Ovary (tissue), 9 donors: ENCODE data around the gene TTC7B. TPM values are rescaled to one million over a fixed set of nuclear protein-coding genes. Genes with fewer than 3 reads are reported as not detected.

Source experiments
- DNase-seq, 5 donors: peaks; one replicate each; pipeline ENCODE4 v3.0.0-alpha.2; 2019 to 2020
- H3K27ac ChIP-seq, 2 donors: fragments of 200-600 bp; one replicate each; pipeline versions ENCODE4 v1.5.1 to v1.8.0; 2019 to 2022
- H3K27me3 ChIP-seq: fragments of 200-600 bp; one replicate; pipeline ENCODE4 v1.8.0; 2022
- H3K36me3 ChIP-seq: fragments of 200-600 bp; sonication (generic); one replicate; pipeline ENCODE4 v1.5.1; 2019
- H3K4me1 ChIP-seq: one replicate; pipeline ENCODE4 v1.8.1; 2013; ENCODE audit warnings: mild to moderate bottlenecking, moderate library complexity; ENCODE audit not compliant: insufficient read depth
- H3K4me3 ChIP-seq: fragments of 200-600 bp; sonication (generic); one replicate; pipeline ENCODE4 v1.5.1; 2017
- H3K9me3 ChIP-seq, 2 donors: fragments of 200-600 bp in 1 of 2; sonication (generic) in 1 of 2; one replicate each; pipeline versions ENCODE4 v1.5.1 to v1.8.1; 2013 to 2019; ENCODE audit warnings: mild to moderate bottlenecking in 1 of 2, moderate library complexity in 1 of 2
- EP300 ChIP-seq: sonication (generic); formaldehyde crosslinking; IDR thresholded peaks from one replicate; pipeline ENCODE4 v1.6.1; 2017; ENCODE audit warnings: antibody characterized with exemption
- POLR2A ChIP-seq: fragments of 450-650 bp; IDR thresholded peaks from one replicate; pipeline ENCODE4 v1.6.1; 2017; ENCODE audit warnings: antibody characterized with exemption, mild to moderate bottlenecking, moderate library complexity
- WGBS, 3 donors: extraction: QIAGEN DNeasy Blood & Tissue Kit in 1 of 3; methylation state at CpG; one replicate each; pipeline versions ENCODE4 v1.1.5 to v1.1.7; 2013 to 2017; 5-methylcytosine and 5-hydroxymethylcytosine counted together
- intact Hi-C, 4 donors: fragments of 100-400 bp; cut with DNase I; formaldehyde crosslinking; loops; one replicate each; pipeline versions ENCODE4 v1.11.0 to v1.15.1; 2022 to 2023
- polyA plus RNA-seq, 2 donors: library from polyadenylated mRNA; stranded (reverse); fragments of 200-250 nt in 1 of 2; fragments of 350-450 nt in 1 of 2; fragmentation: Illumina TruSeq in 1 of 2; extraction: RNeasy Lipid Tissue Mini Kit (QIAGEN cat#74804) in 1 of 2; gene quantifications; one replicate each; pipeline ENCODE4 v1.2.3, GENCODE V29; 2013 to 2014
- total RNA-seq, 7 donors: library from RNA; depleted of rRNA in 2 of 7; stranded (reverse); fragments of >200 nt in 2 of 7; fragmentation: NEBNext Ultra II Directional in 3 of 7; extraction: Animal tissue kit (Norgen Biotek cat#: 25700) in 3 of 7; gene quantifications; one replicate each; pipeline versions ENCODE4 v1.1.0 to v1.2.4, GENCODE V29; 2016 to 2023
- TF ChIP-seq, protein P1 (sequence below), 3 donors: fragments of 450-650 bp in 2 of 3; fragments of 200-600 bp in 1 of 3; IDR thresholded peaks; one replicate each; pipeline versions ENCODE4 v1.5.1 to v1.8.0; 2016 to 2022; ENCODE audit warnings: antibody characterized with exemption in 3 of 3, mild to moderate bottlenecking in 1 of 3
- donor health status: DM: no; HTN: no; CAD: no; lungs with moderate emphysema.
- donor health status: DM: no; HTN: no; CAD: no.
- donor health status: Bipolar disorder and iron deficiency.
- donor health status: DM: yes; HTN: yes; CAD: no.
- donor health status: DM: no; HTN: no; CAD: no.
- donor health status: DM: yes; HTN: yes; CAD: no.

TTC7B gene
- total and polyA plus RNA-seq, 9 donors: 18.2 to 39.5 (median 34.2) TPM

DNA sequence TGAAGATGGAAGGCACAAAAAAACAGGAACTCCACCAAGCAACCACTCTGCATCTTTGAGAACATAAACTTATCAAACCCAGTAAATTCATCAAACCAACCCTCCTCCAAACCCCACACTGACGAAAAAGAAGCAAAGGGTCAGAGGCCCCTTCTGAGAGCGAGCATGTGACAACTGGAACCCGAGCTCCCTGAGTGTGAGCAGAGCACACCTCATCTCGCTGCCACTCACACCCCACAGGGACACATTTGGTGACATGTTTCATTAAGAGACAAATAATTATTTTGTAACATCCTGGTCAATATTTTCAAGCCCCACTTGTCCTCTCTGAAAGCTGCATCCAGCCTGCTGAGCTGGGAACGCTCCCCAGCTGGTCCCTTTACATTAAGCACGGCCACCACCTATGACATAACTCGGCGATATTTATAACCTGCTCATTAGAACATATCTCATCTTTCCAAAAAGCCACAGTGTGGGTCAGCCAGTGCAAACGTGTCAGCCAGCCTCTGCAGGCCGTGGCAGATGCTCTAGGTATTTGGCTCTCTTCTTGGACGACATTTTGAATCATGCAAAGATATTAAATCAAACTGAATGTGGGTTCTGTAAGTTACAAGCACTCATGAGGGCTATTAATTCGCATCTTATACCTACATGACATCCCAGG is 120.1 kb downstream of the TTC7B start:
- peaks cover 5% of the 10 kb centered on the region for H3K4me1 ChIP-seq
- no peak overlapping the region for H3K27ac ChIP-seq
- H3K9me3 ChIP-seq: no peaks in the 10 kb centered on the region
- no peaks in the 10 kb centered on the region for H3K36me3 ChIP-seq
- no peak for DNase-seq
- no peak for TF ChIP-seq POLR2A
- TF ChIP-seq EP300: no peak
- TF ChIP-seq, protein P1, sequence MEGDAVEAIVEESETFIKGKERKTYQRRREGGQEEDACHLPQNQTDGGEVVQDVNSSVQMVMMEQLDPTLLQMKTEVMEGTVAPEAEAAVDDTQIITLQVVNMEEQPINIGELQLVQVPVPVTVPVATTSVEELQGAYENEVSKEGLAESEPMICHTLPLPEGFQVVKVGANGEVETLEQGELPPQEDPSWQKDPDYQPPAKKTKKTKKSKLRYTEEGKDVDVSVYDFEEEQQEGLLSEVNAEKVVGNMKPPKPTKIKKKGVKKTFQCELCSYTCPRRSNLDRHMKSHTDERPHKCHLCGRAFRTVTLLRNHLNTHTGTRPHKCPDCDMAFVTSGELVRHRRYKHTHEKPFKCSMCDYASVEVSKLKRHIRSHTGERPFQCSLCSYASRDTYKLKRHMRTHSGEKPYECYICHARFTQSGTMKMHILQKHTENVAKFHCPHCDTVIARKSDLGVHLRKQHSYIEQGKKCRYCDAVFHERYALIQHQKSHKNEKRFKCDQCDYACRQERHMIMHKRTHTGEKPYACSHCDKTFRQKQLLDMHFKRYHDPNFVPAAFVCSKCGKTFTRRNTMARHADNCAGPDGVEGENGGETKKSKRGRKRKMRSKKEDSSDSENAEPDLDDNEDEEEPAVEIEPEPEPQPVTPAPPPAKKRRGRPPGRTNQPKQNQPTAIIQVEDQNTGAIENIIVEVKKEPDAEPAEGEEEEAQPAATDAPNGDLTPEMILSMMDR (IDR thresholded peaks at IDR 0.05): no peak
- H3K4me3 ChIP-seq: no peak overlapping the region
- WGBS, 3 donors: 79 to 84% (median 83%) methylated on average over 11 to 12 of the region's 12 CpGs
- no peaks in the 10 kb centered on the region for H3K27me3 ChIP-seq
- intact Hi-C loops: loop anchor here (2.0 to 5.0 kb wide), 2 partner anchors 297 to 299 kb away; partner anchors contain the start of gene CALM1 (in 3 of the 4)

DNA sequence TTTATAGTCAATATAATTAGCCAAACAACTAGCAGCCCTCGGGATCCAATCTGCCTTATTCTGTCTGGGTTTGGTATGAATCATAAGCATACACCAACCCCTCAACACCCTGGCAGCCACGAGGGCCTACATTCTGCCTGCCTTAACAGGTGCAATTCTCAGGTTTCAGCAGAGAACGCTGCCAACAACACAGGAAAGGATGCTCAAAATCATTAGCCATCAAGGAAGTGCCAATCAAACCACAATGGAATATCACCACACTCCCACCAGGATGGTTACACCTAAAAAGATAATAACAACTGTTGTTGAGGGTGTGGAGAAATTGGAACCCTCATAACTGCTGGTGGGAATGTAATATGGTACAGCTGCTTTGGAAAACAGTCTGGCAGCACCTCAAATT is 122.8 kb downstream of the TTC7B start:
- no peak overlapping the region for H3K27ac ChIP-seq
- whole genome bisulfite sequencing, 3 donors: 80 to 90% (median 86%) methylated on average over 3 of the region's 3 CpGs
- TF ChIP-seq EP300 (no peak), POLR2A (no peak)
- TF ChIP-seq, protein P1 (IDR thresholded peaks at IDR 0.05): no peak
- H3K27me3 ChIP-seq: no peaks in the 10 kb centered on the region
- no peaks in the 10 kb centered on the region for H3K36me3 ChIP-seq
- H3K9me3 ChIP-seq: no peaks in the 10 kb centered on the region
- no peak overlapping the region for H3K4me3 ChIP-seq
- peaks cover 2% of the 10 kb centered on the region for H3K4me1 ChIP-seq
- DNase-seq: no peak
- intact Hi-C loops: no loop called here

DNA sequence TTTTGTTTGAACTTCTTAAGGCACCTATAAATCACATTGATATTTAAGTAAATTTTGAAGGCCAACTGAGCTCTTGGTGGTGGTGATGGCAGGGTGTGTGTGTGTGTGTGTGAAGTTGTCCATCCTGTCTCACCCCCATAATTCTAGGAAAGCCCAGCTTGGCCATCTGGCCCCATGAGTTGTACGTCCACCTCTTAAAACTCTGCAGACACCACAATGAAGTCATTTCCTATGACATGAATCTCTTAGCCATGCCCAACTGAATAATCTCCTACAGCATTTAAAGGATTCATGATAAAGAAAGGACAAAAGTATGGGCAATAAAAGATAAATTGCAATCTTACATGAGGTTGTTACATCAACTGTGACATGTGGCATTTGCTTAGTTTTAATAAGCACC is 123.4 kb downstream of the TTC7B start:
- intact Hi-C loops: no loop called here
- DNase-seq: no peak
- H3K27ac ChIP-seq: no peak overlapping the region
- H3K4me3 ChIP-seq: no peak overlapping the region
- 84 to 98% (median 95%) methylated on average over 1 of the region's 1 CpG for WGBS, 3 donors
- peaks cover under 1% of the 10 kb centered on the region for H3K4me1 ChIP-seq
- H3K27me3 ChIP-seq: no peaks in the 10 kb centered on the region
- H3K9me3 ChIP-seq: no peaks in the 10 kb centered on the region
- no peak for TF ChIP-seq POLR2A
- TF ChIP-seq, protein P1 (IDR thresholded peaks at IDR 0.05): no peak
- no peak for TF ChIP-seq EP300
- H3K36me3 ChIP-seq: no peaks in the 10 kb centered on the region

DNA sequence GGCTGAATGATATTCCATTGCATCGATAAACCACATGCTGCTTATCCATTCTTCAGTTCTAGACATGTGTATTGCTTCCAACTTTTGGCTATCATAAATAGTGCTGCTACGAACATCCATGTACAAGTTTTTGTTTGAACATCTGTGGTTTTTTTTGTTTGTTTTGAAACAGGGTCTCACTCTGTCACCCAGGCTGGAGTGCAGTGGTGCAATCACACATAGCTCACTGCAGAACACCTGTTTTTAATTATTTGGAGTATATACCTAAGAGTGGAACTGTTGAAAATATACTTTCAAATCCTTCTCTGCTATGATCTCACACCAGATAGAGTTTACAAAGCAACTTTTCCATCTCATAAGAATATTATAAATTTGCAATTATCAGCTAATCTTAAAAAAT is 124.2 kb downstream of the TTC7B start:
- 64 to 75% (median 70%) methylated on average over 2 of the region's 2 CpGs for WGBS, 3 donors
- no peaks in the 10 kb centered on the region for H3K36me3 ChIP-seq
- H3K4me3 ChIP-seq: no peak overlapping the region
- H3K27ac ChIP-seq: no peak overlapping the region
- H3K9me3 ChIP-seq: no peaks in the 10 kb centered on the region
- H3K4me1 ChIP-seq: no peaks in the 10 kb centered on the region
- intact Hi-C loops: no loop called here
- DNase-seq: no peak
- H3K27me3 ChIP-seq: no peaks in the 10 kb centered on the region
- TF ChIP-seq, protein P1 (IDR thresholded peaks at IDR 0.05): no peak
- TF ChIP-seq POLR2A: no peak
- TF ChIP-seq EP300: no peak
